Measurements from ENCODE around the gene BABAM2. TPM values are rescaled to one million over a fixed set of nuclear protein-coding genes. Genes with fewer than 3 reads are reported as not detected.
A peak's percentile ranks its signal among the peaks of the same experiment; 100 is the strongest.

Gene BABAM2
- total and polyA plus RNA-seq, 7 experiments from 2014 or later = 34.2 to 58.2 (median 44.2) TPM

DNA sequence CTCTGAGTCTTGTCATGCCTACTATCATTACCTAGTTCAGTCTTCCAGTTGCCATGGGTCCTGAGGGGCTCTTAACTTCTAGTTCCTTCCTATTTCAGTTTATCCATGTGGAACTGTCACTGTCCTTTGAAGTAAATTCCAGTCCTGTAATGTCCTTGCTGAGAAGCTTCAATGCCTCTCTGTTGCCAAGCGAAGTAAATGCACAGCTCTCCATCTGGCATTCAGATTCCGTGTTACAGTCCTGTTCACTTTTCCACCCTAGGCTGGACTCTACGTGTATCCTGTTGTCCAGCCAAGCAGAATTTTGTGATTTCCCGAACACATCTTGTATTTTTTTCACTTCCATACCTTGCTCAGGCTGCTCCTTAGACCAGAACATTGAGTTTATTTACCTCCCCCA lies 245.3 kb downstream of the BABAM2 start:
- POLR2A ChIA-PET = no interaction called here
- Histone ChIP-seq H3K4me3 (ENCODE audit: low read length) (no peak overlapping the region), H3K36me3 (ENCODE audit: control insufficient read depth in 2 of 3, insufficient read depth in 3 of 3, low read length in 3 of 3) (no peaks in the 10 kb centered on the region), H3K27ac (ENCODE audit: low read depth, low read length) (no peak overlapping the region), H3K9me3 (ENCODE audit: control insufficient read depth in 2 of 3, low read length in 3 of 3) (no peaks in the 10 kb centered on the region), H3K27me3 (ENCODE audit: control insufficient read depth in 2 of 2, insufficient read depth in 2 of 2, low read length in 2 of 2) (no peaks in the 10 kb centered on the region), H3K4me1 (ENCODE audit: control insufficient read depth in 2 of 2, insufficient read depth in 2 of 2, low read length in 2 of 2) (peaks cover 16% of the 10 kb centered on the region in 2 donors)
- Mint-ChIP-seq H3K4me3 (peak overlapping the region in 2 of 10 donors; percentile 26 to 58), H3K4me1 (peaks cover 23 to 42% (median 30%) of the 10 kb centered on the region in 7 donors), H3K27ac (peak overlapping the region in 8 of 9 donors; percentile 6 to 86 (median 42)), H3K36me3 (peaks cover 4 to 51% (median 18%) of the 10 kb centered on the region in 5 donors), H3K9me3 (peaks cover 0 to 3% (median 0%) of the 10 kb centered on the region in 11 donors), H3K27me3 (no peaks in the 10 kb centered on the region)
- ATAC-seq = no peak
- no peak for DNase-seq
- CTCF ChIA-PET = no interaction called here
- intact Hi-C loops (cut with micrococcal nuclease) = loop anchor here in 1 of 2 donors (5.0 kb wide), 1 partner anchor 317 kb away; no protein-coding TSS in a partner anchor

- Histone ChIP-seq H3K4me1 (ENCODE audit: control insufficient read depth in 2 of 2, insufficient read depth in 2 of 2, low read length in 2 of 2) (peaks cover 16% of the 10 kb centered on the region in 2 donors), H3K27ac (ENCODE audit: low read depth, low read length) (no peak overlapping the region), H3K4me3 (ENCODE audit: low read length) (no peak overlapping the region), H3K36me3 (ENCODE audit: control insufficient read depth in 2 of 3, insufficient read depth in 3 of 3, low read length in 3 of 3) (no peaks in the 10 kb centered on the region), H3K27me3 (ENCODE audit: control insufficient read depth in 2 of 2, insufficient read depth in 2 of 2, low read length in 2 of 2) (no peaks in the 10 kb centered on the region), H3K9me3 (ENCODE audit: control insufficient read depth in 2 of 3, low read length in 3 of 3) (no peaks in the 10 kb centered on the region)
- H3K36me3 Mint-ChIP-seq = peaks cover 4 to 50% (median 18%) of the 10 kb centered on the region in 5 donors
- DNase-seq = no peak
- H3K4me1 Mint-ChIP-seq = peaks cover 23 to 42% (median 30%) of the 10 kb centered on the region in 7 donors
- intact Hi-C loops (cut with micrococcal nuclease) = loop anchor here in 1 of 2 donors (5.0 kb wide), 1 partner anchor 316 kb away; no protein-coding TSS in a partner anchor
- POLR2A ChIA-PET = no interaction called here
- CTCF ChIA-PET = no interaction called here
- H3K27ac Mint-ChIP-seq = peak overlapping the region in 4 of 9 donors; percentile 8 to 86 (median 46)
- no peaks in the 10 kb centered on the region for H3K27me3 Mint-ChIP-seq
- peaks cover 0 to 3% (median 0%) of the 10 kb centered on the region in 11 donors for H3K9me3 Mint-ChIP-seq
- no peak for ATAC-seq
- no peak overlapping the region for H3K4me3 Mint-ChIP-seq
Measured at GRCh38 chr2:28136556-28136955, 246.0 kb downstream of the BABAM2 start.

DNA sequence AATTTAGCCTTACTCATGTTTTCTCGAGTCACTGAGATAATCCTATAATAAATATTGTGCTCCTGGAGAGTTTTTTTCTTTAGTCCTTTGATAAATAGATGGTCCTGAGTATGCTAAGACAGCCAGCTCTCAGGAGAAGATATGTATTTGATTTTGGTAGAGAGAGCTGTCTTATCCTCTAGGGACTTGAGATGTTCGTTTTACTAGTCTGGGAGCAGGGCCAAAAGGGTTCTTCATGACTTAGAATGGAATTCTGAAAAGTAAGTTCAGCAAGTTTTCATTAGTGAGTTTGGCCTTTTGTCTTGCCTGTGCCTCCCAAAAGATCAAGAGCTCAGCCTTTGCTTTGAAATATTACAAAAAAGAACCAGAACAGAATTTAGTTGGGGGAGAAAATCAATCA lies 246.7 kb downstream of the BABAM2 start:
- peaks cover 0 to 3% (median 0%) of the 10 kb centered on the region in 11 donors for H3K9me3 Mint-ChIP-seq

DNA sequence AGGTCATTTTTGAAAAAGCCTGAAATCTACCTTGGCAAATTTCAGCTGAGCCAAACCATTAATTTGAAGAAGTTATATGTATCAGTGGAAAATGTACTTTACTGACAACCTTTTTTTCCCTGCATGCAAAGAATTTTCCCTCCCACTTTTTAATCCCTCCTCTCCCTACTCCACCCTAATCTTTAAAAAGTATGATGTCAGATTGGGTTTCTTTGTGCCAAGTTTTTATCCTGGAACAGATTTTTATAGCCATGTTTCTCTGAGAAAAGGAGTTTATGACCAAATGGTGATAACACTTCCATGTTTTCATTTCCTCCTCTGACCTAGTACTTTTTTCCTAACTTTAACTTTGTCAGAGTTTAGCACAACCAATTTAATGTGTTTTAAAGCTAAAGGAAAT lies 251.9 kb downstream of the BABAM2 start:
- Mint-ChIP-seq H3K36me3 (peaks cover 0 to 49% (median 21%) of the 10 kb centered on the region in 5 donors), H3K4me1 (peaks cover 0 to 9% (median 0%) of the 10 kb centered on the region in 7 donors), H3K9me3 (peaks cover 0 to 2% (median 0%) of the 10 kb centered on the region in 11 donors), H3K27ac (no peak overlapping the region), H3K27me3 (no peaks in the 10 kb centered on the region), H3K4me3 (no peak overlapping the region)
- Histone ChIP-seq H3K4me1 (ENCODE audit: control insufficient read depth in 2 of 2, insufficient read depth in 2 of 2, low read length in 2 of 2) (no peaks in the 10 kb centered on the region), H3K27ac (ENCODE audit: low read depth, low read length) (no peak overlapping the region), H3K36me3 (ENCODE audit: control insufficient read depth in 2 of 3, insufficient read depth in 3 of 3, low read length in 3 of 3) (no peaks in the 10 kb centered on the region), H3K27me3 (ENCODE audit: control insufficient read depth in 2 of 2, insufficient read depth in 2 of 2, low read length in 2 of 2) (no peaks in the 10 kb centered on the region), H3K4me3 (ENCODE audit: low read length) (no peak overlapping the region), H3K9me3 (ENCODE audit: control insufficient read depth in 2 of 3, low read length in 3 of 3) (no peaks in the 10 kb centered on the region)
- no peak for ATAC-seq
- POLR2A ChIA-PET = no interaction called here
- intact Hi-C loops (cut with micrococcal nuclease) = no loop called here
- no peak for DNase-seq
- CTCF ChIA-PET = no interaction called here

More for the DNA sequence above, 246.7 kb downstream of the BABAM2 start:
- H3K27me3 ChIP-seq (ENCODE audit: control insufficient read depth in 2 of 2, insufficient read depth in 2 of 2, low read length in 2 of 2) = no peaks in the 10 kb centered on the region
- H3K36me3 ChIP-seq (ENCODE audit: control insufficient read depth in 2 of 3, insufficient read depth in 3 of 3, low read length in 3 of 3) = no peaks in the 10 kb centered on the region
- no peak for ATAC-seq
- ChIA-PET POLR2A (no interaction called here), CTCF (no interaction called here)
- H3K4me3 ChIP-seq (ENCODE audit: low read length) = no peak overlapping the region
- intact Hi-C loops (cut with micrococcal nuclease) = loop anchor here in 1 of 2 donors (5.0 kb wide), 1 partner anchor 315 kb away; no protein-coding TSS in a partner anchor
- H3K27ac ChIP-seq (ENCODE audit: low read depth, low read length) = no peak overlapping the region
- no peak for DNase-seq
- H3K27me3 Mint-ChIP-seq = no peaks in the 10 kb centered on the region
- no peak overlapping the region for H3K27ac Mint-ChIP-seq
- H3K4me3 Mint-ChIP-seq = no peak overlapping the region
- H3K4me1 Mint-ChIP-seq = peaks cover 23 to 42% (median 30%) of the 10 kb centered on the region in 7 donors
- H3K9me3 ChIP-seq (ENCODE audit: control insufficient read depth in 2 of 3, low read length in 3 of 3) = no peaks in the 10 kb centered on the region
- peaks cover 3 to 51% (median 18%) of the 10 kb centered on the region in 5 donors for H3K36me3 Mint-ChIP-seq
- H3K4me1 ChIP-seq (ENCODE audit: control insufficient read depth in 2 of 2, insufficient read depth in 2 of 2, low read length in 2 of 2) = peaks cover 16% of the 10 kb centered on the region in 2 donors

- no peak for DNase-seq
- H3K36me3 ChIP-seq (ENCODE audit: control insufficient read depth in 2 of 3, insufficient read depth in 3 of 3, low read length in 3 of 3) = no peaks in the 10 kb centered on the region
- Mint-ChIP-seq H3K27me3 (no peaks in the 10 kb centered on the region), H3K36me3 (peaks cover 3 to 56% (median 39%) of the 10 kb centered on the region in 5 donors), H3K27ac (no peak overlapping the region), H3K9me3 (peaks cover 0 to 11% (median 0%) of the 10 kb centered on the region in 11 donors), H3K4me3 (no peak overlapping the region), H3K4me1 (peaks cover 0 to 3% (median 0%) of the 10 kb centered on the region in 7 donors)
- no peaks in the 10 kb centered on the region for H3K27me3 ChIP-seq (ENCODE audit: control insufficient read depth in 2 of 2, insufficient read depth in 2 of 2, low read length in 2 of 2)
- no peak for ATAC-seq
- no peaks in the 10 kb centered on the region for H3K4me1 ChIP-seq (ENCODE audit: control insufficient read depth in 2 of 2, insufficient read depth in 2 of 2, low read length in 2 of 2)
- H3K27ac ChIP-seq (ENCODE audit: low read depth, low read length) = no peak overlapping the region
- H3K9me3 ChIP-seq (ENCODE audit: control insufficient read depth in 2 of 3, low read length in 3 of 3) = no peaks in the 10 kb centered on the region
- H3K4me3 ChIP-seq (ENCODE audit: low read length) = no peak overlapping the region
- ChIA-PET POLR2A (no interaction called here), CTCF (no interaction called here)
- intact Hi-C loops (cut with micrococcal nuclease) = no loop called here
Measured at GRCh38 chr2:28148000-28148399, 257.5 kb downstream of the BABAM2 start.

DNA sequence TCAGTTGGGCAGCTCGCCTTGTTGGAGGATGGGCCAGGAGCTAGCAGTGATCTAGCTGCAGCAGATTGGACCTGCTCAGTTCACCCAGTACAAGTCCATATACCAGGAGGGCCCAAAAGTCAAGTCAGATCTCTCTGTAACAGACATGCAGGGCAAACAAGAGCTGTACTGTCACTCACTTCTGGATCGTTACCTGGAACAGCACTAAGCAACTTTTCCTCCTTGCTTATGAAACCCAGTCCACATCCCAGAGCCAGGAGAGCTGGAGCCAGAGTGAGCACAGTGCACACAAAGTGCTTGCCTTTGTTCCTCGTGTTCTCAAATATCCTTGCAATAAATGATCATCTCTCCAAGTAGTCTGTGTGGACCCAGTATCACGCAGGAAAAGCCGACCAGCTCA lies 258.0 kb downstream of the BABAM2 start:
- POLR2A ChIA-PET = no interaction called here
- Histone ChIP-seq H3K36me3 (ENCODE audit: control insufficient read depth in 2 of 3, insufficient read depth in 3 of 3, low read length in 3 of 3) (no peaks in the 10 kb centered on the region), H3K4me1 (ENCODE audit: control insufficient read depth in 2 of 2, insufficient read depth in 2 of 2, low read length in 2 of 2) (no peaks in the 10 kb centered on the region), H3K4me3 (ENCODE audit: low read length) (no peak overlapping the region), H3K9me3 (ENCODE audit: control insufficient read depth in 2 of 3, low read length in 3 of 3) (no peaks in the 10 kb centered on the region), H3K27me3 (ENCODE audit: control insufficient read depth in 2 of 2, insufficient read depth in 2 of 2, low read length in 2 of 2) (no peaks in the 10 kb centered on the region), H3K27ac (ENCODE audit: low read depth, low read length) (no peak overlapping the region)
- ATAC-seq (no peak), DNase-seq (no peak)
- Mint-ChIP-seq H3K27me3 (no peaks in the 10 kb centered on the region), H3K4me3 (no peak overlapping the region), H3K27ac (no peak overlapping the region), H3K36me3 (peaks cover 3 to 57% (median 45%) of the 10 kb centered on the region in 5 donors), H3K9me3 (peaks cover 0 to 11% (median 0%) of the 10 kb centered on the region in 11 donors), H3K4me1 (peaks cover 0 to 3% (median 0%) of the 10 kb centered on the region in 7 donors)
- CTCF ChIA-PET = no interaction called here
- intact Hi-C loops (cut with micrococcal nuclease) = no loop called here

DNA sequence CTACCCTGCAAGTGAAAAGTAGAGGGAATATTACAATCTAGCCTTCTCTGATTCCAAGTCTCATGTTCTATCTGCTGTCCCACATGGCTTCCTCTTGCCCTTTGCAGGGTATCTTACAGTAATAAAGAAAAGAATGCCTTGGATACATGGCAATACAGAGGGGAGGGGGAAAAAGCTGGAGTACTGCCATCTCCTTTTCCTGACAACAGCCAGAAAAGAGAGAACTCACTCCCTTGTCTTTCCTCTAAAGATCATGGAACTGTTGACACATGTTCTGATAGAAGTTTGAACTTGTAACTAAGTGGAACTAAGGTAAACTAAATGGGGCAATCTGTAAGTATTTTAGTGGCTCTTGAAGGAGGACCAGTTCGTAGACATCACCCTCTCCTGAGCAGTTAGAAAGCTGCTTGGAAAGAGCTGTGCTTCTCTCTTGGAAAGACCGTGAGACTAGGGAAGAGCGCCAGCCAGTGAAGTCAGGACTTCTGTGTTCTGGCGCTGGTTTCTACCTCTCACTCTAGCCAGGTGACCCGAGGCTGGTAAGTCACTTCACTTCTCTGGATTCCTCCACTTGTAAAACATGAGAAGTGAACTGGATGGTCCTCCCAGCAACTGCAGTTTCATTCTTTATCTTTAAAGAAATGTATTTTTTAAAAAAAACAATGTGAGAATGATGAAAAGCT lies 259.8 kb downstream of the BABAM2 start:
- peaks cover 8 to 67% (median 57%) of the 10 kb centered on the region in 5 donors for H3K36me3 Mint-ChIP-seq
- intact Hi-C loops (cut with micrococcal nuclease) = no loop called here
- Histone ChIP-seq H3K4me3 (ENCODE audit: low read length) (no peak overlapping the region), H3K36me3 (ENCODE audit: control insufficient read depth in 2 of 3, insufficient read depth in 3 of 3, low read length in 3 of 3) (no peaks in the 10 kb centered on the region), H3K27me3 (ENCODE audit: control insufficient read depth in 2 of 2, insufficient read depth in 2 of 2, low read length in 2 of 2) (no peaks in the 10 kb centered on the region), H3K27ac (ENCODE audit: low read depth, low read length) (no peak overlapping the region), H3K4me1 (ENCODE audit: control insufficient read depth in 2 of 2, insufficient read depth in 2 of 2, low read length in 2 of 2) (no peaks in the 10 kb centered on the region), H3K9me3 (ENCODE audit: control insufficient read depth in 2 of 3, low read length in 3 of 3) (peaks cover 0 to under 1% (median 0%) of the 10 kb centered on the region in 3 experiments)
- no peaks in the 10 kb centered on the region for H3K4me1 Mint-ChIP-seq
- ChIA-PET POLR2A (no interaction called here), CTCF (no interaction called here)
- DNase-seq (no peak), ATAC-seq (no peak)
- H3K4me3 Mint-ChIP-seq = no peak overlapping the region
- peaks cover 1 to 21% (median 11%) of the 10 kb centered on the region in 11 donors for H3K9me3 Mint-ChIP-seq
- no peaks in the 10 kb centered on the region for H3K27me3 Mint-ChIP-seq
- no peak overlapping the region for H3K27ac Mint-ChIP-seq
